Hypothalamus (tissue), 51 donors: ENCODE data around the gene KLRC2.
"Not testable (repeated sequence)": the region's sequence is repeated elsewhere in the genome, so short reads cannot be mapped to it uniquely, and the experiment has no call there.

Source experiments
- DNase-seq, 51 donors: peaks; one replicate each; lab custom pipeline; 2025; lab: John Stamatoyannopoulos, UW

KLRC2 gene

DNA sequence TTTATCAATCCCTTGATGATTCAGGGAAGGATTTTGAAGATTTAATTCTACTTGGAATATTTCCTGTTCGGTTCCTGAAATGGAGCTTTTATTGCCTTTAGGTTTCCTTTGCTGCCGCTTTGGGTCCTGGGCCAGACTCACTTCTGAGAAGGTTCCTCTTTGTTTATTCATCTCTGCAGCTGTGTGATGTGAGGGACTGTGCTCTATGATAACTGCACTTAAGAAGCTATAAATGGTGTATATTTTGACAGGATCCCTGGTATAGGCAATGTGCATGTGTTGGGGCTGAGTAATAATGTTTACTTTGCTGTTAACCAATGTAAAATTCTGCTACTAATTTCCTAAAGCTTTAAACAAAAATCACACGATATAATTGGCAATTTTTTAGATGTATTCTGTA, at the start of gene KLRC2:
KLRC2 (minus strand) TSS at position 195 of the 400 bp plus-strand sequence; CDS start at position 171, 24 bp downstream.
- DNase-seq: peak in 7 of 51 donors; percentile 6 to 30 (median 12)

DNA sequence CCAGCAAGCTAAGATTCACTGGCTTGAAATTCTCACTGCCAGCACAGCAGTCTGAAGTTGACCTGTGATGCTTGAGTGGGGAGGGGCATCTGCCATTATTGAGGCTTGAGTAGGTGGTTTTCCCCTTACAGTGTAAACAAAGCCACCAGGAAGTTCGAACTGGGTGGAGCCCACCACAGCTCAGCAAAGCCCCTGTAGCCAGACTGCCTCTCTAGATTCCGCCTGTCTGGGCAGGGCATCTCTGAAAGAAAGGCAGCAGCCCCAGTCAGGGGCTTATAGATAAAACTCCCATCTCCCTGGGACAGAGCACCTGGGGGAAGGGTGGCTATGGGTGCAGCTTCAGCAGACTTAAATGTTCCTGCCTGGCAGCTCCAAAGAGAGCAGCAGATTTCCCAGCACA, 46.1 kb upstream of the KLRC2 start:
- not testable (repeated sequence) for DNase-seq

DNA sequence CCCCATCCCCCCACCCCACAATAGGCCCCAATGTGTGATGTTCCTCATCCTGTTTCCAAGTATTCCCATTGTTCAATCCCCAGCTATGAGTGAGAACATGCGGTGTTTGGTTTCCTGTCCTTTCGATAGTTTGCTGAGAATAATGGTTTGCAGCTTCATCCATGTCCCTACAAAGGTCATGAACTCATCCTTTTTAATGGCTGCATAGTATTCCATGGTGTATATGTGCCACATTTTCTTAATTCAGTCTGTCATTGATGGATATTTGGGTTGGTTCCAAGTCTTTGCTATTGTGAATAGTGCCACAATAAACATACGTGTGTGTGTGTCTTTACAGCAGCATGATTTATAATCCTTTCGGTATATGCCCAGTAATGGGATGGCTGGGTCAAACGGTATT, 37.0 kb upstream of the KLRC2 start:
- not testable (repeated sequence) for DNase-seq

DNA sequence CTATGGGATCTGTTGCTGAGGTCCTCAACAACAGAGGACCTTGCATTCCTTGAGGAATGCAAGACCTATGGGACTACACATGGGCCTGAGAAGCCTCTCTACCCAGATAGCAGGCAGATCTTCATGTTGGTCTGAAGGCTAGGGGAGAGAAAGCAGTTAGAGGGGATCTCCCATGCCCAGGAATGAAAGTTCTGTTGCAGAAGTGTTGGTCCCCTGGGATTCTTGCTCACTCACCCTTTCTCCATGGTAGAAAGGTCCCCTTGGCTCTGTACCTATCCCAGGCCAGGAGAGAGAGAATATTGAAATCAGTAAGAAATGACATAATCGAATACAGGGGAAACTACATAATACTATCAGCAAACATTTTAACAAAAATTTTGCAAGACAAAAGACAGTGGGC, 33.9 kb upstream of the KLRC2 start:
- no peak for DNase-seq

DNA sequence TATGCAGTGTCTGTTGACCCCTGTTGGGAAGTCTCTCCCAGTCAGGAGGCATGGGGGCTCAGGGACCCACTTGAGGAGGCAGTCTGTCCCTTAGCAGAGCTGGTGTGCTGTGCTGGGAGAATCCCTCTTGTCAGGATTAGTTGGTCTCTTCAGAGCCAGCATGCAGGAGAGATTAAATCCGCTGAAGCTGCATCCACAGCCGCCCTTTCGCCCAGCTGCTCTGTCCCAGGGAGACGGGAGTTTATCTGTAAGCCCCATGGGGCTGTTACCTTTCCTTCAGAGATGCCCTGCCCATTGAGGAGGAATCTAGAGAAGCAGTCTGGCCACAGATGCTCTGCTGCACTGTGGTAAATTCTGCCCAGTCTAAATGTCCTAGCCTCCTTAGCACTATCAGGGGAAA, 30.5 kb upstream of the KLRC2 start:
- no peak for DNase-seq

DNA sequence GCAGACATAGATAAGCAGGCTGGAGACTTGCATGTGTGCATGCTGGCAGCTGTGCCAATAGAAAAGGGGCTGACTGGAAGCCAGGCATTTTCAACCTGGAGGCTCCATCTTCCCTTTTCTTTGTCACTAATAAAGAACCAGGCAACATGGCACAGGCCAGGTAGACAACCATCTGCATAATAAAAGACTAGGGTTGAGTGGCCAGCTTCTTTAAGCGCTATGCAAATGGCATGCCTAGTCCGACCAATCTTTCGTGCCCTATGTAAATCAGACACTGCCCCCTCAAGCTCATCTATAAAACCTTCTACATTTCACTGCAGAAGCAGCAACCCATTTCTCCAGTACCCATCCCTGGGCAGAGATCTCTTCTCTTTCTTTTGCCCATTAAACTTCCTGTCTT, 21.9 kb upstream of the KLRC2 start:
- no peak for DNase-seq

DNA sequence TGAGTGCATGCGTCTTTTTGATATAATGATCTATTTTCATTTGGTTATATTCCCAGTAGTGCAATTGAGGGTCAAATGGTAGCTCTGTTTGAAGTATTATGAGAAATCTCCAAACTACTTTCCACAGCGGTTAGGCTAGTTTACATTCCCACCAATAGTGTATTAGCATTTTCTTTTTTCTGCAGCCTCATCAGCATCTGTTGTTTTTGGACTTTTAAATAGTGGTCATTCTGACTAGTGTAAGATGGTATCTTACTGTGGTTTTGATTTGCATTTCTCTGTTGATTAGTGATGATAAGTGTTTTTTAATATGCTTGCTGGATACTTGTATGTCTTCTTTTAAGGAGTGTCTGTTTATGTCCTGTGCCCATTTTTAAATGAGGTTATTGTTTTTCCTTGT, 21.0 kb upstream of the KLRC2 start:
- DNase-seq: no peak

DNA sequence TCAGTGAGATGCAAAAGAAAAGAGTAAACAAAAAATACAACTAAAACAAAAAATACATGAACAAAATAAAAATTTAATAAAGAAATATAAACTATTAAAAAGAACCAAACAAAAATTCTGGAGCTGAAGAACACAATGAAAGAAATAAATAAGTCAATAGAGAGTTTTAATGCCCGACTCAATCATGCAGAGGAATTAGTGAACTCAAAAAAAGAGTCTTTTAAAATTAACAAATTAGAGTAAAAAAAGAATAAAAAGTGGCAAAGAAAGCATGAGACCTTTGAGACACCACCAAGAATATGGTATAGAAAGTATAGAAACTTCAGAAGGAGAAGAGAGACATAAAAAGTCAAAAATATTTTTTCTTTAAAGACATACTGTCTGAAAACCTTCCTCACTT, 20.0 kb upstream of the KLRC2 start:
- no peak for DNase-seq

DNA sequence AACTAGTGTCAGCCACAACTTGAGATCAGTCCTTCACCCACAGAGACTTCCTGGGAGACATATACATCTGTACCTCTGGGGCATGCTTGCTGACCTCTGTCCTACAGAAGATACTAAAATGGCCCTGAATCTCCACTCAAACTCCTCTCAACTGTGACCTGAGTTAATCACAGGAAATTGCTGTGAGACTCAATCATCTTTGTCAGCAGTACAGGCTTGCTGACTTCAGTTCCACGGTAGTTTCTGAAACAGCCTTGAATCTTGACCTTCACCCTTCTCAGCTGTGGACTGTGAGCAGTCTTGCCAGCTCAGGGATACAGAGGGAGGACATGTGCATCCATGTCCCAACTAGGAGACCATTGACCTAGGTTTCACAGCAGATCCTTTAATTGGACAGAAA, 18.7 kb upstream of the KLRC2 start:
- no peak for DNase-seq

DNA sequence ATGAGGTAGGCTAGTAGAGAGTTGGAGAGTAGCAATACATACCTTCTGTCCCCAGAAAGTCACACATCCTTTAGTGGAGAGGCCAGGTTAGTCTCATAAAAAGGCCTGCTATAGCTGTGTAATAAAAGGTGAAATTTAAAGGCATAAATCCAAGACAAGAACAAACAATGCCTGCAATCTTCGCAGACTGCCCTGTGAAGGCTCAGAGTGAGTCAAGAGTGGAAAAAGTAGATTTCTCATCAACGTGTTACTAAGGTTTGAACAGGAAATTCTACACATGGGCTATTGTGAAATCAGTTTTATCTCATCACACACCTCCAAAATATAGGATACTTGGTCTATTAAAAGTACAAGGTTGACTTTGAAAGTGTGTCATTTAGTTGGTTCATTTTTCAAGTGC, 17.3 kb upstream of the KLRC2 start, which contains the start of gene KLRC1:
KLRC1 (minus strand) TSS at position 222 of the 400 bp plus-strand sequence. CDS start 2,221 bp downstream, outside the sequence.
- DNase-seq: no peak

DNA sequence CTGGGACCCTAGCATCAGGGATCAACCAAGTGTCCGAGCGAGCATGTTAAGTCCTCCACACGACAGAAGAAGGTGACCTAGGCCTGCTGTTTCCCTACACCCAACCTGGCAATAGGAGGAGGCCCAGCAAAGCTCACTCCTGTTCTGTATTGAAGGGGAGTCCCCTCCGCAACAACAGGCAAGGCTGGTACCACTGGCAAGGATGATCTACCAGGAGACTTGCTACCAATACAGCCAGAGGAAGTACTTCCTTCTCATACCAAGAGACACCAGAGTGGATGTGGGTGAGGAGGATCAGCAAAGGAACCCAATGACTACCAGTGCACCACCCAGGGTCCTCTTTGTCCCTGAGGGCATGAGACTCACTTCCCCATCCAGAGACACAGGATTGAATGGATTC, 12.4 kb upstream of the KLRC2 start:
- no peak for DNase-seq

DNA sequence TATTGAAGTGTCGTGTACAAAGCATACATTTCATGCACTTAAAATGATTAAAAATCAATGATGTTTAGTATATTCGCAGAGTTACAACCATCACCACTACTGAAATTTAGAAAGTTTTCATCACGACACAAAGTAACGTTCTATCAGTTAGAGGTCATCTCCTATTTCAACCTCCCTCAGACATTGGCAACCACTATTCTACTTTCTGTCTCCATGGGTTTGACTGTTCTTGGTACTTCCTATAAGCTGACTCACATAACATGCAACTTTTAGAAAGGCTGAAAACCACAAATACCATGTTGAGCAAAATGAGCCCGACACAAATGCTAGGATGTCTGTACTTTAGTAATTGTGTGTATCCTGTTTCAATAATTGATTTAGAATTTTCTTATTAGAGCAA, 10.2 kb upstream of the KLRC2 start:
- not testable (repeated sequence) for DNase-seq

DNA sequence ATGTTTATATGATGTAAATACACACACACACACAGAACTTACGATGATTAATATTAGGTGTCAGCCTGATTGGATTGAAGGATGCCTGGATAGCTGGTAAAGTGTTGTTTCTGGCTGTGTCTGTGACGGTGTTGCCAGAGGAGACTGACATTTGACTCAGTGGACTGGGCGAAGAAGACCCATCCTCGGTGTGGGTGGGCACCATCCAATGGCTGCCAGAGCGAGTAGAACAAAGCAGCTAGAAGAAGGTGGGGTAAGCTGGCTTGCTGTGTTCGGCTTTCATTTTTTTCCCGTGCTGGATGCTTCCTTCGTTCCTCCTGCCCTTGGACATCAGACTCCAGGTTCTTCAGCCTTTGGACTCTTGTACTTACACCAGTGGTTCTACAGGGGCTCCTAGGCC, 5.3 kb upstream of the KLRC2 start:
- peak in 3 of 51 donors; percentile 2 to 9 (median 4) for DNase-seq

DNA sequence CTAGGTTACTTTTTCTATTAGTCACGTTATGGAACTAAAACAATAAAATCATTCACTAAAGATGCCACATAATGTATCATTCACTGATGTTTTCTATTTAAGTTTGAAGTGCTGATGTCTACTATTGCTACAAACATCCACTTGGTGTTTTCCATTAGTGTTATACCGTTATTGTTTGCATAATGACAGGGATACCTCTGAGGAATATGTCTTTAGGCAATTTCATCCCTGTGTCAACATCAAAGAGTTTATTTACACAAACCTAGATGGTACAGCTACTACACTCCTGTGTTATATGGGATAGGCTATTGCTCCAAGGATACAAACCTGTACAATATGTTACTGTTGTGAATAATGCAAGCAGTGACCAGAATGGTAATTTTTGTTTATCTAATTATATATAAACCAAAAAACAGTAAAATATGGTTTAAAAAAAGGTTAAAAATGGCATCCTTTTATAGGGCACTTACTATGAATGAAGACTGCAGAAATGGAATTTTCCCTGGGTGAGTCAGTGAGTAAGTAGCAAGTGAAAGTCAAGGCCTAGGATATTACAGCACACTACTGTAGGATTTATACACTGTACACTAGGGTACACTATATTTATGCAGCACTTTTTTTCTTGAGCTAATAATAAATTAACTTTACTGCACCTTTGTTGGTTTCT, 3.9 kb upstream of the KLRC2 start:
- not testable (repeated sequence) for DNase-seq

DNA sequence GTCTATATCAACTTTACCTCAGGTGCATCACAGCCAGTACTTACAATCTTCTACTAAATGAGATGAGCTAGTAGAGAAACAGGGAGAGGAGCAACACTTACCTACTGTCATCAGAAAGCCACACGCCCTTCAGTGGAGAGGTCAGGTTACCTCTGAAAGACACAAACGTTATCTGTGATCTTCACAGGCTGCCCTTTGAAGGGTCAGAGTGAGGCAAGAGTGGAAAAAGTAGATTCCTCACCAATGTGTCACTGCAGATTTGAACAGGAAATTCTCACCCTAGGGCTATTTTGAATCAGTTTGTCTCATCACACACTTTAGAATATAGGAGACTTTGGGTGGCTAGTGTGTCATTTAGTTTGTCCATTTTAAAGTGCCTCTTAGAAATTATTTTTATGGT, 1.8 kb upstream of the KLRC2 start:
- DNase-seq: not testable (repeated sequence)

DNA sequence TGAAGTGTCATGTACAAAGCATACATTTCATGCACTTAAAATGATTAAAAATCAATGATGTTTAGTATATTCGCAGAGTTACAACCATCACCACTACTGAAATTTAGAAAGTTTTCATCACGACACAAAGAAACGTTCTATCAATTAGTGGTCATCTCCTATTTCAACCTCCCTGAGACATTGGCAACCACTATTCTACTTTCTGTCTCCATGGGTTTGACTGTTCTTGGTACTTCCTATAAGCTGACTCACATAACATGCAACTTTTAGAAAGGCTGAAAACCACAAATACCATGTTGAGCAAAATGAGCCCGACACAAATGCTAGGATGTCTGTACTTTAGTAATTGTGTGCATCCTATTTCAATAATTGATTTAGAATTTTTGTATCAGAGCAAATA, 5.2 kb downstream of the KLRC2 start:
- DNase-seq: not testable (repeated sequence)

DNA sequence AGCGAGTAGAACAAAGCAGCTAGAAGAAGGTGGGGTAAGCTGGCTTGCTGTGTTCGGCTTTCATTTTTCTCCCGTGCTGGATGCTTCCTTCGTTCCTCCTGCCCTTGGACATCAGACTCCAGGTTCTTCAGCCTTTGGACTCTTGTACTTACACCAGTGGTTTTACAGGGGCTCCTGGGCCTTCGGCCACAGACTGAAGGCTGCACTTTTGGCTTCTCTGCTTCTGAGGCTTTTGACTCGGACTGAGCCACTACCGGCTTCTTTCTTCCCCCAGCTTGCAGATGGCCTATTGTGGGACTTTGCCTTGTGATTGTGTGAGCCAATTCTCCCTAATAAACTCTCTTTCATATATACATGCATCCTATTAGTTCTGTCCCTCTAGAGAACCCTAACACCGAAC, 9.9 kb downstream of the KLRC2 start:
- peak in 9 of 51 donors; percentile 3 to 34 (median 16) for DNase-seq

DNA sequence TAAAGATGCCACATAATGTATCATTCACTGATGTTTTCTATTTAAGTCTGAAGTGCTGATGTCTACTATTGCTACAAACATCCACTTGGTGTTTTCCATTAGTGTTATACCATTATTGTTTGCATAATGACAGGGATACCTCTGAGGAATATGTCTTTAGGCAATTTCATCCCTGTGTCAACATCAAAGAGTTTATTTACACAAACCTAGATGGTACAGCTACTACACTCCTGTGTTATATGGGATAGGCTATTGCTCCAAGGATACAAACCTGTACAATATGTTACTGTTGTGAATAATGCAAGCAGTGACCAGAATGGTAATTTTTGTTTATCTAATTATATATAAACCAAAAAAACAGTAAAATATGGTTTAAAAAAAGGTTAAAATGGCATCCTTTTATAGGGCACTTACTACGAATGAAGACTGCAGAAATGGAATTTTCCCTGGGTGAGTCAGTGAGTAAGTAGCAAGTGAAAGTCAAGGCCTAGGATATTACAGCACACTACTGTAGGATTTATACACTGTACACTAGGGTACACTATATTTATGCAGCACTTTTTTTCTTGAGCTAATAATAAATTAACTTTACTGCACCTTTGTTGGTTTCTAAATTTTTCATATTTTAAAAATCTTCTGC, 11.4 kb downstream of the KLRC2 start:
- DNase-seq: not testable (repeated sequence)

DNA sequence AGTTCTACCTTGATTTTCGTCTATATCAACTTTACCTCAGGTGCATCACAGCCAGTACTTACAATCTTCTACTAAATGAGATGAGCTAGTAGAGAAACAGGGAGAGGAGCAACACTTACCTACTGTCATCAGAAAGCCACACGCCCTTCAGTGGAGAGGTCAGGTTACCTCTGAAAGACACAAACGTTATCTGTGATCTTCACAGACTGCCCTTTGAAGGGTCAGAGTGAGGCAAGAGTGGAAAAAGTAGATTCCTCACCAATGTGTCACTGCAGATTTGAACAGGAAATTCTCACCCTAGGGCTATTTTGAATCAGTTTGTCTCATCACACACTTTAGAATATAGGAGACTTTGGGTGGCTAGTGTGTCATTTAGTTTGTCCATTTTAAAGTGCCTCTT, 13.7 kb downstream of the KLRC2 start:
- DNase-seq: not testable (repeated sequence)

DNA sequence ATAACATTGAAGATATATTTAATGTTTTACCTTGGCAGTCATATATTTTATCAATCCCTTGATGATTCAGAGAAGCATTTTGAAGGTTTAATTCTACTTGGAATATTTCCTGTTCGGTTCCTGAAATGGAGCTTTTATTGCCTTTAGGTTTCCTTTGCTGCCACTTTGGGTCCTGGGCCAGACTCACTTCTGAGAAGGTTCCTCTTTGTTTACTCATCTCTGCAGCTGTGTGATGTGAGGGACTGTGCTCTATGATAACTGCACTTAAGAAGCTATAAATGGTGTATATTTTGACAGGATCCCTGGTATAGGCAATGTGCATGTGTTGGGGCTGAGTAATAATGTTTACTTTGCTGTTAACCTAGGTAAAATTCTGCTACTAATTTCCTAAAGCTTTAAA, 15.5 kb downstream of the KLRC2 start, which contains the start of gene KLRC3:
KLRC3 (minus strand) TSS at position 262 of the 400 bp plus-strand sequence; CDS start at position 217, 45 bp downstream.
- not testable (repeated sequence) for DNase-seq

DNA sequence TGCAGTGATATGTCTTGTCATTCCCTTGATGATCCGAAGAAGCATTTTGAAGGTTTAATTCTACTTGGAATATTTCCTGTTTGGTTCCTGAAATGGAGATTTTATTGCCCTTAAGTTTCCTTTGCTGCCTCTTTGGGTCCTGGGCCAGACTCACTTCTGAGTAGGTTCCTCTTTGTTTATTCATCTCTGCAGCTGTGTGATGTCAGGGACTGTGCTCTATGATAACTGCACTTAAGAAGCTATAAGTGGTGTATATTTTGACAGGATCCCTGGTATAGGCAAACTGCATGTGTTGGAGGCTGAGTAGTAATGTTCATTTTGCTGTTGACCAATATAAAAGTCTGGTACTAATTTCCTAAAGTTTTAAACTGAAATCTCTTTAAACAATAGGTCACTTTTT, 26.4 kb downstream of the KLRC2 start, which contains the start of gene KLRC4:
KLRC4 (minus strand) TSS at position 366 of the 400 bp plus-strand sequence; CDS start at position 184, 182 bp downstream.
- no peak for DNase-seq

DNA sequence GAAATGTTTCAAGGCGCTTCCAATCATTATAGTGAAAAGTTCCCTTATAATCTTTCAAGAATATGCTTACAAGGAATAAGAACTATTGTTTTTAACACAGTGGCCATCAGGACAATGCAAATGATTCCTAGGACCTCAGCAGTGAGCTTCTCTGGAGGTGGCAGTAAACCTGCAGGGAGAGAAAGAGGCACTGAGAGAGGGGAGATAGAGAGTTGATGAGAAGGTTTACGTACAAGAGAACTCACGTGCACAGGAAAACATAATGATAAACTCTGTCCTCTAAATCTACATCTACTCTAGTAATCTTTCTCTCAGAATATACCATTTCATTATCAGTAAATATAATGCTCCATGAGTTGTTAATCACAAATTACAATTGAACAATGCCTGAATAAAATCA, 27.0 kb downstream of the KLRC2 start:
- DNase-seq: no peak
